MCF 10A (cell line): ENCODE measurements around the gene RPS19. TPM values are rescaled to one million over a fixed set of nuclear protein-coding genes. Genes with fewer than 3 reads are reported as not detected.
A peak's percentile ranks its signal among the peaks of the same experiment; 100 is the strongest.

Experiments used
- BruUV-seq: library from RNA; stranded (reverse); fragments of 400-500 nt; replicated peaks from 2 replicates; lab custom pipeline; 2021; lab: Mats Ljungman, UMichigan
- CTCF ChIA-PET: fragments of 300-600 bp; sonication (Branson Sonifier 250); formaldehyde crosslinking; extraction: SDS; loops from one replicate; lab custom pipeline; 2021; ENCODE audit warnings: antibody characterized with exemption, inconsistent platforms; lab: Yijun Ruan, JAX
- POLR2A ChIA-PET: fragments of 300-600, 350-650 bp; sonication (Branson Sonifier 250); formaldehyde crosslinking; extraction: SDS; loops from one replicate; lab custom pipeline; 2020; ENCODE audit warnings: antibody characterized with exemption, inconsistent platforms; lab: Yijun Ruan, JAX
- DNase-seq: peaks from one replicate; pipeline ENCODE4 v3.0.0-alpha.2; 2018; ENCODE audit not compliant: unreplicated experiment
- H3K27ac Mint-ChIP-seq: one replicate; pipeline ENCODE4 v1.8.0; 2022; ENCODE audit warnings: mild to moderate bottlenecking, low read depth, mixed read lengths; ENCODE audit not compliant: unreplicated experiment
- H3K27me3 Mint-ChIP-seq: one replicate; pipeline ENCODE4 v1.8.0; 2022; ENCODE audit warnings: mixed read lengths; ENCODE audit not compliant: insufficient read depth, unreplicated experiment
- H3K36me3 Mint-ChIP-seq: one replicate; pipeline ENCODE4 v1.8.0; 2022; ENCODE audit warnings: mild to moderate bottlenecking, moderate library complexity, mixed read lengths; ENCODE audit not compliant: insufficient read depth, unreplicated experiment
- H3K4me1 Mint-ChIP-seq: one replicate; pipeline ENCODE4 v1.8.0; 2022; ENCODE audit warnings: mixed read lengths; ENCODE audit not compliant: insufficient read depth, unreplicated experiment
- H3K4me3 Mint-ChIP-seq: one replicate; pipeline ENCODE4 v1.8.0; 2022; ENCODE audit warnings: mild to moderate bottlenecking, moderate library complexity, mixed read lengths; ENCODE audit not compliant: unreplicated experiment
- H3K9me3 Mint-ChIP-seq: one replicate; pipeline ENCODE4 v1.8.0; 2022; ENCODE audit warnings: mixed read lengths; ENCODE audit not compliant: unreplicated experiment
- CTCF ChIP-seq: fragments of 200-600 bp; IDR thresholded peaks from one replicate; pipeline ENCODE4 v1.8.0; 2022; ENCODE audit warnings: antibody characterized with exemption, mild to moderate bottlenecking; ENCODE audit not compliant: unreplicated experiment
- intact Hi-C: fragments of 100-400 bp; cut with micrococcal nuclease; formaldehyde crosslinking; loops from 2 replicates; pipeline ENCODE4 v1.14.1; 2022
- total RNA-seq: library from RNA; stranded (reverse); gene quantifications from 2 replicates; pipeline ENCODE4 v1.2.3, GENCODE V29; 2022

The RPS19 gene
- total RNA-seq, 1 experiment from 2014 or later = 3,060 TPM

- Mint-ChIP-seq H3K36me3 (peaks cover 33% of the 10 kb centered on the region), H3K4me3 (no peak overlapping the region), H3K4me1 (peaks cover 10% of the 10 kb centered on the region), H3K9me3 (no peaks in the 10 kb centered on the region), H3K27ac (no peak overlapping the region), H3K27me3 (no peaks in the 10 kb centered on the region)
- POLR2A ChIA-PET = interaction anchor here (1.3 kb wide), 1 partner anchor 34 kb away, joined by 3 read pairs; no protein-coding TSS in a partner anchor
- no TSS peak for BruUV-seq
- intact Hi-C loops = no loop called here
- CTCF ChIA-PET = no interaction called here
- DNase-seq = no peak
- no peak for TF ChIP-seq CTCF
Observed at GRCh38 chr19:41892173-41892902, 32.3 kb downstream of the RPS19 start.

- no peak for DNase-seq
- Mint-ChIP-seq H3K4me1 (no peaks in the 10 kb centered on the region), H3K9me3 (no peaks in the 10 kb centered on the region), H3K27ac (no peak overlapping the region), H3K36me3 (peaks cover 40% of the 10 kb centered on the region), H3K27me3 (no peaks in the 10 kb centered on the region), H3K4me3 (no peak overlapping the region)
- no TSS peak for BruUV-seq
- CTCF ChIA-PET = no interaction called here
- intact Hi-C loops = no loop called here
- TF ChIP-seq CTCF = no peak
- POLR2A ChIA-PET = no interaction called here
Observed at GRCh38 chr19:41893899-41894298, 33.8 kb downstream of the RPS19 start.

- peaks cover 40% of the 10 kb centered on the region for H3K36me3 Mint-ChIP-seq
- no peak for DNase-seq
- ChIA-PET CTCF (interaction anchor here (0.6 kb wide), 1 partner anchor 143 kb away, joined by 3 read pairs; no protein-coding TSS in a partner anchor), POLR2A (interaction anchor here (0.6 kb wide), 1 partner anchor 438 kb away, joined by 4 read pairs; no protein-coding TSS in a partner anchor)
- no peaks in the 10 kb centered on the region for H3K9me3 Mint-ChIP-seq
- intact Hi-C loops = no loop called here
- no peak for TF ChIP-seq CTCF
- no TSS peak for BruUV-seq
- no peak overlapping the region for H3K27ac Mint-ChIP-seq
- H3K4me3 Mint-ChIP-seq = no peak overlapping the region
- no peaks in the 10 kb centered on the region for H3K27me3 Mint-ChIP-seq
- H3K4me1 Mint-ChIP-seq = no peaks in the 10 kb centered on the region
Observed at GRCh38 chr19:41894350-41894749, 34.3 kb downstream of the RPS19 start.

- intact Hi-C loops = loop anchor here (2.0 kb wide), 1 partner anchor 27 kb away; no protein-coding TSS in a partner anchor
- CTCF ChIA-PET = interaction anchor here (0.6 to 1.1 kb wide), 4 partner anchors 10 to 284 kb away, joined by 3 to 4 read pairs (median 4); no protein-coding TSS in a partner anchor
- no TSS peak for BruUV-seq
- H3K4me1 Mint-ChIP-seq = no peaks in the 10 kb centered on the region
- peak overlapping the region; percentile 20 for H3K27ac Mint-ChIP-seq
- TF ChIP-seq CTCF = peak; percentile 12
- peaks cover 48% of the 10 kb centered on the region for H3K36me3 Mint-ChIP-seq
- no peak for DNase-seq
- H3K4me3 Mint-ChIP-seq = no peak overlapping the region
- H3K27me3 Mint-ChIP-seq = no peaks in the 10 kb centered on the region
- POLR2A ChIA-PET = interaction anchor here (1.0 kb wide), 1 partner anchor 9 kb away, joined by 4 read pairs; no protein-coding TSS in a partner anchor
- H3K9me3 Mint-ChIP-seq = no peaks in the 10 kb centered on the region
Observed at GRCh38 chr19:41895745-41896580, 35.9 kb downstream of the RPS19 start.
